HG02852 (cell line): Measurements from ENCODE around the gene EPS8.
A peak's percentile ranks its signal among the peaks of the same experiment; 100 is the strongest.
"Not testable (repeated sequence)": the region's sequence is repeated elsewhere in the genome, so short reads cannot be mapped to it uniquely, and the experiment has no call there.

Experiments
- ATAC-seq: cut with Tn5 transposase; IDR thresholded peaks from one replicate; pipeline ENCODE4 v1.9.1; 2021; ENCODE audit warnings: mild to moderate bottlenecking, moderate library complexity; ENCODE audit not compliant: unreplicated experiment

Gene EPS8

DNA sequence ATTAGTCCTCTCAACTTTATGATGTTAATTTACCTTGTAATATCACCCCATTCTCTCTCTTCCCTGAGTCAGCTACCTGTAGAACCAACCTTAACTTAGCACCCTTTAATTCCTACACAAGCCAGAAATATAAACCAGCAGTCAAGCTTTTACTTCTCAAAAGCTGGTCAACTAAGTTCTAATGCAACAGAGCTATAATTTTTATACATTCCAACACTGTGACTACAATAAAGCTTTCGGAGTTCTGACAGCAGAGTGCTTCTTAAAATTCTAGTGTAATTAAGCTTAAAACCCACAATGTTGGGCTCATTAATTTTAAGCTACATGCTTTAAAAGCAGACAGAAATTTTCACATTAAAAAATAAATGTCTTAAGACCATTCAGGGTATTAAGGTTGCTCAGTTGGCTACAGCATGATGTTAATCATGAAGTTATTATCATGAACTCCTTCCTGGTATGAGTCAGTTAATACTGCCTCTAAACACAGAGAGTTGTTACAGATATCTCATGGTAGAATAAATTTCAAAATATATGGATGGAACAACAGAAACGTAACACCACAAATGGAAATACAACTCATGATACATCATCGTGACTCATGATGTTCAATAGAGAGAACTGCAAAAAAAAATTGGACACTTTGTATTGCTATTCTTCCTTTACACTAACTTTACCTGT, 126.7 kb downstream of the EPS8 start:
- no peak for ATAC-seq

DNA sequence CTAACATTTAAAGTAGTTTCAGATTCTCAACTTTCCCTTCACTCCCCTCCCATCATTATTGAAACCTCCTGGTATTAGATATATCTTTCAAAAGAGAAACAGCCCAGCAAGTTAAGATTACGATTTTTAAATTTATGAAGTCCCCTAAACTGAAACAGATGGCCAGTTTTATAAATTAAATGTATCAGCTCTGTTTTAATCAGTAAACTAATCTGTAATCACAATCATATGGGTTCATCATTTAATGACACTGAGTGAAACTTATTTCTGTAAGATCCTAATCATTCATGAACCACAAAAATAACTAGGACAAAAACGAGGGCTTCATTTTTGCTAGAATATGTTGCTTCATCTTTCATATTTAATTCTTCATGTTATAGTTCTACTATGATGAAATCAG, 137.8 kb downstream of the EPS8 start:
- ATAC-seq: no peak

DNA sequence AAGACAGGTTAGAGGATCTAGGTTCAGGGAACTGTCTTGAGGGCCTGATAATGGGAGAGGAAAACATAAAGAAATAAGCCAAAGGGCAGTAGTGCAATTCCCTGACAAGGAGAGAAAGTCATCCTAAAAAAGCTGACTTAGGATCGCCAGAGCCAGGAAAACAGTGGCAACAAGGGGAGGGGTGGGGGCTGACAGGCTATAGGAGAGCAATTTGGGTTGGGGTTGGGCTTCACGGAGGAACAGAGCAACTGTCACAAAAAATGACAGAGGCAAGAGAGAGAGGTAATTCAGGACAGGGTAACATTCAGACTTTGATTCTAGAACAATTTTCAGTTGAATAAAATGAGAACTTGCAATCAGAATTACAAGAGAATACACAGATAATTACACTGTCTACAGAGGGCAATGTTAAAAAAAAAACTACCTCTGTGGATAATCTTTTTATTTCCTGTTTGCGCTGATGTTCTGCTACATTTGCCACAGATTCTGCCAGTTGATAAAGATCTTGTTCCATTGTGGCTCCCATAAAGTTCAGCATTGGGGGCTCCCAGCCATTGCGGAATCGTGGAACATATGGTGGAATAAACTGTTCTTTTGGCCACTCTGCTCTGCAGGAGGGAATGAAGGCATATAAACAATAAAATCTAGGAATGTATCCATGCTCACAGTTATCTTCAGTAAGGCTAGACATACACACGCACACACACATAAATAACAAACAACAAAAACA, 138.6 kb downstream of the EPS8 start:
- ATAC-seq: no peak

DNA sequence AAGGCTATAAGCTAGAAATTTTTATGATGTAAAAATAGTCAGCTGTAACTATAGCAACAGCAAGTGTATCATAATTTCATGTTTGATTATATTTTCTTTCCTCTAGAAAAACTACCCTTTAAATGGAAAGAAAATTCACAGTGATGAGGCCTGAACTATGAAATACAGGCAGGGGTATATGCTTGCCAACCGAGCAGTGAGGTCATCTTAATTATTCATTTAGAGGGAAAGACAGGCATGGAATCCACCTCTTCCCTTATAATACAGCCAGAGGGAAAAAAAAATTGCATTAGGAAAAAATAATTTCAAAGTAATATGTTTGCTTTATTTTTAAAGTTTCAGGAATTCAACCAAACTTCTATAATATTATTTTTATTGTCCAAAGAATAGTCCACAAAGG, 139.8 kb downstream of the EPS8 start:
- ATAC-seq: no peak

DNA sequence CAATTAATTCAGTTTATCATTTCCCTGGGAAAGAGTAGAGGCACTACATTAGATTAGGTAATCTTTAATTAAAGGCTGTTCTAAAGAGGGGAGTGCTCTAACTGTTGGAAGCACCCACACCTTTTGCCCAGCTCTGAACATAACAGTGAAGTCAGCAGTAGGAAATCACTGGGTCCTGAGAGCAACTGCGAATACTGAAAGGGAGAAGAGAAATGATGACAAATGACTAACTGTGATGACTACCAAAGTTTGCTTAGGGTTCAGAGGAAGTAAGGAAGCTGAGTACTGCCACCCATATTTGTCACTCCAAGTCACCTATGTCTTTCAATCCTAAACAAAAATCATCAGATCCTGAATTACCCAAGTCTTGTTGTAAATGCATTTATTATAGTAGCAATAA, 140.6 kb downstream of the EPS8 start:
- no peak for ATAC-seq

DNA sequence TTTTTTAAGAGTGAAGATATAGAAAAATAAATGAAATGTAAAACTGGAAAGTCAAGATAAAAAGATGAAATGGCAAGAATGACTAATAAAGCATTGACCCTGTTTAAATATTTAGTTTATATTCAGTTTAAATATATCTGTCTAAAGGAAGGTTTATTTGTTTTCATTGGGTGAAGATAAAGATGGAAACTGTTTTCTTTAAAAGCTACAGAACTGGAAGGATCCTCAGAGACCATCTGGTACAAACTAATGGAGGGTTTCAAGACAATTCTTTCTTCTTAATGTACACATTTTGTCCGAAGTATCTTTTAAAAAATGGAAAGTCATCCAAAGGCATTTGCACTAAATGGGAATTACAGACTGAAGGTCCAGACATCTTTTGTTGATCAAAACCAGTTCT, 142.6 kb downstream of the EPS8 start:
- no peak for ATAC-seq

DNA sequence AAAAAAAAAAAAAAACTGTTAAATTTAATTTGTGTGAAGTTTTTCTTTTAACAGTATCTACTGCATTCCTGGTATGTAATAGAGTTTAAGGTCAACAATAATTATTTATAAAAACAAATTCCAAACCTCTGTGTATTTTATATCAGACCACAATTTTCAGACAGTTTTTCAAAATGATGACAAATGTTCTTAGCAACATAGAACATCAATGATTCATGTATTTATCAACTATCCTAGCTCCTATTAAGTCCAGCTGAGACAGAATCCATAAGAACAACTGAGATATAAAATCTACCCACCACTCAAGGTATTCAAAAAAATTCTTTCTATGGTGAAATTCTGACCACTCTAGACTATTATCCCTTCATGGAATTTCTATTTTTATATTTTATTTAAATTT, 144.5 kb downstream of the EPS8 start:
- ATAC-seq: no peak

DNA sequence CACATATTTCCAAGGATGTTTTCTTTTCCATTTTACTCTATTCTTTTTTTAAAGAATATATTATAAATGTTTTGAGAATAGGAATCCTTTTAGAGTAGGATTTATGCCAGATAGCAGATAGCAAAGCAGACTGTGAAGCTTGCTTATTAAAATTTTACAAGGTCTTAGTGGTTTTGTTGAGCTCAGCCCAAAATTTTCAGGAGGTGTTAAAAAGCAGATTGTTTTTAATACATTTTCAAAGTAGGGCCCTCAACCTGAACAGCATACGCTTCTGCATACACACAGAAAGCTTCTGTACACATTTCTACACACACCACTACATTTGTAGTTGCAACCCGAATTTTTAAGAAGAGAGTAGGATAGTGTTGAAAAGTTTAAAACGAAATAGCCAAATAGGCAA, 151.0 kb downstream of the EPS8 start:
- ATAC-seq: no peak

DNA sequence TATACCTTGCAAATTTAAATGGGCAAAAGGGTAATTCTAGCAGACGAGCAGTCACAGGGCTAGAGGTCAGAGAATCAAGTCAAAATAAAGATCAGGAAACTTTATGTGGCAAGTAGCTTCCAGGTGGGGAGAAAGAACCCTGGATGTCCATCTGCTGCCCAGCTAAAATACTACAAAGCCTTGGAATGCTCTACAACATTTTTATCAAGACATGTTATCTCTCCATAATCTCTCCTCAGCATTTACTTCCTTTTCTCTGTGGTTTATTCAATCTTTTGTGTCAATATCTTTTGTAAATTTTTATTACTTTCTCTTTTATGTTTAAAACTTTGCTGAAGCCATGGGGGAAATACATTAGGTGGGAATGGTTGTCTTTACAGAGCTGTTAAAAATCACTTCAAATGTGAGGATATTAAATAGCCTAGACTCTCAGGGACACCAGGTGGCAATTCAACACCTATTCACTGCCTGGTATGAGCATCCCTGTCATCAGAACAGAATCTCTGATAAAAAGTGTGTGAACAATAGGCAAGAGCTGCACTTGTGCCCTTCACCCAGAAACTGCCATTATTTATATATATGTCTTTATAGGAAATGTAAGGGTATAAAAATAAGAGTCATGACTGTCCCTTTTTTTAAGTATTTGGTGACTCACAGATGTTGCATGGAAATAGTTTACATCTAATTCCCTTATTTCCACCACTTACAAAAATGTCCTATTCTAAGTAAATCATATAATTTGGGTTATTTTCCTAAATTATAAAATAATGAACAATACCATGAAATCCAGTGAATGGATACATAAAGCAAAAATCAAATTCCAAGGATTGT, 152.9 kb downstream of the EPS8 start:
- no peak for ATAC-seq

DNA sequence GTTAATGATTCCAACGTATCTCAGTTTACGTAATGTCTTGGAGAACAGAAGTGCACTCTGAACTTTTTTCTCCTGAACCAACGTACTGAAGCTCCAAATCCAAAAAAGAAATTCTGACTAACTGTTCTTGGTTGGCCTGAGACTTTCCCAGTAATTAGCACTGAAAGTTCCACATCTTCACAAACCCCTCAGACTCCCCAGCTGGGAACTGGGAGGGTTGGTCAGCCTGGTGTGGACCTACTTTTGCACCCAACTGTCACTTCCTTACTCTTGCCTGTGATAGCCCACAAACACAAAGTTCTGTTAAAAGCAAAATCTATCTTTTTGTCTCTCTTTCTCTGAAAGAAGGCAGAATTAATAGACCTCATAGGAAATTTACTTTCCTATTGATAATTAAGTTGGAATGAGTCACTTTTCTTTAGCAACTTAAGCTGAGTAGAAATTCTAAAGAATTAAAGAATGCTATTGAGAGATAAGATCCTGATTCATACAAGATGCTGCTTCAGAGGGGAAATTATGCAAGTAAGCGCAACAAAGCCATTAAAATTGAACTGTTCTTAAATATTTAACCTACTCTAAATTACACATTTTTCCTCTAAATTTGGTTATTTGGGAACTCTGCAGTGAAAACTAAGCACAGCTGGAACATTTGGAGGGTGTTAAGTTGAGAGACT, 155.0 kb downstream of the EPS8 start:
- ATAC-seq: no peak

DNA sequence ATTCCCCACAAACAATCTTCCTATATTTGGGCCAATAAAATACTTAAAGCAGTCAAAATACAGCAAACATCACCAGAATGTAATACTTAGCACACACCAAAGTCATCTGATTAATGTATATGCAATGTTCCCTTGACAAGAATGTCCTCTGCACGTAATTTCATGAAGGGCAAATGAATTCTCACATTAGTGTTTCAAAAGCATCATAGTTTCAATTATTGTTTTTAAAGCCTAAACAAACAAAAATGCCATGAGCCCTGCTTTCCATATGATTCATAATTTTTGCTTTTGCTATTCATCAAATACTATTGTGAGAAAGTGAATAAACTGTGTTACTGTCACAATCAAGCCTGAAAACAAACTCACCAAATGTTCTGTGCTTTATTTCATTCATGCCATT, 156.0 kb downstream of the EPS8 start:
- ATAC-seq: no peak

DNA sequence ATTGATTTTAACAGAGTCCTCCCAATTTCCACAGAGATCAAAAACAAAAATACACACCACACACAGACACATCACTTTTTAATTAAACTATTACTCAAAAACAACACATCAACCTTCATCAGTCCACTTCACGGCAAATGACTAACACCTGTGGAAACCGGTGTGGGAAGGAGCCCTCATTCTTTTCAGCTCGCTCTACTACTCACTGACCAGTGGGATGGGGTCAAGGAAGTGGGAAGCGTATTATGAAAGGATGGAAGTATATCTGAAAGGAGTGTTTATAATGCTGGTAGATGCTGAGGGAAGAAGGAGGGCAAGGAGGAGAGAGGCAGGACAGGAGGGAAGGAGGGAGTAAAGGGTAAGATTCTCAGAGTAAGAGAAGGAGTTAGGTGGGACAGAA, 156.5 kb downstream of the EPS8 start:
- ATAC-seq: no peak

DNA sequence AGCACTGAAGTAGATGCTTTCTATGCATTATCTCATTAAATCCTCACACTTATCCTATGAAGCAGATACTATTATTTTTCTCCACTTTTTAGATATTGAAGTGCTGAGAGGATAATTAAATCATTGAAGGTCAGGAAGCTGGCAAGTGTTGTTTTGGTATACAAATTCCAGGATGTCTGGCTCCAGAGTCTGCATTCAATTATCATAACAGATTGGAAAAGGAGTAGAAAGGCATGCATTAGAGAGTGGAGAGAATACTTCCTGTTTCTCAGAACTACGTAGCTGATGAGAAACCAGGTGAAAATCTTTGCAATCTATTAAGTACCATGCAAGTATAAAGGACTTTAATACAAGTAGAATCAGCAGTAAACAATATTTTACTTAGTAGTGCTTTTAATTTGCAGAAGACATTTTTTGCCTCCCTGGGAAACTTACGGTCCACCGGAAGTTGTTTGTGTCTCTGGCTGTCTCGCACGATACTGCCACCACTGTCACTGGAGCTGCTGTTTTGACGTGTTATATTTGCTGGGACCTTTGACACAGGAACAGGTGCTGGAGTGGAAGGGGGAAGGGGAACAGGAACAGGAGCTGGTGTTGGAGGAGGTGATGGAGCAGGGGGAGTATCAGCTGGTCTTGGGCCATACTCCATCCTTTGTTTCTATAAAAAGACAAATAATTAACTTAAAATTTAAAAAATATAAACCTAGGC, 158.0 kb downstream of the EPS8 start:
- ATAC-seq: no peak

DNA sequence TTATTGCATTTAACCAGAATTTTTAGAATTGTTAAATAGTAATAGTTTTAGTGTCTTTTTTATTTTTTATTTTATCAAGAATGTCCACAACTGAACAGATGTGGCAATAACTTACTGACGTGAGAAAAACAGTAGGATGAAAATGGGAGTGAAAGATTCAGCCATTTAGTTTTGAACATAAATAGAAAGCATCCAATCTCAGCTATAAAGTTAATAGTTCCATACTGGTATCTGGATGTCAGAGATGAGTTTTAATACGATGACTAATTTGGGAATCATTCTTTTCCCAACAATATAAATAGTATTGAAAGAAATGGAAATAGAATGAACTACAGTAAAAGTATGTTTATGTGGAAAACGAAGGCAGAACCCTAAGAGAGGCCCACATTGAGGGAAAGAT, 159.4 kb downstream of the EPS8 start:
- no peak for ATAC-seq

DNA sequence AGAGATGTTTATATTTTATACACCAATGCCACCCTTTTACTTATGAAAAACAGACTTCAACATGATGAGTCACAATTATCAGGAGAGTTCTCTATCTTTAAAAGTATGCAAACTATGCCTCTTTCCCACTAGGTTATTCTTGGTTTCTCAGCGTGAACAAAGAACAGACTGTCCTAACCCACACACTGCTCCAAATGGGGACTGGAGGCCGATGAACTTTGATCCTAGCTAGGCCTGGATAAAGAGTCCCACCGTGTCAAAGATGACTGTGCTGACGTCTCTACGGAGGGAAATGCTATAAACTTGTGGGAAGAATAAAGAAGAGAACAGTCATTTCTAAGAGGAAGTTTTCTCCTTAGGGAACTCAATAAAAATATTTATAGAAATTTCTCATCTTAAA, 160.1 kb downstream of the EPS8 start:
- ATAC-seq: peak; percentile 56

DNA sequence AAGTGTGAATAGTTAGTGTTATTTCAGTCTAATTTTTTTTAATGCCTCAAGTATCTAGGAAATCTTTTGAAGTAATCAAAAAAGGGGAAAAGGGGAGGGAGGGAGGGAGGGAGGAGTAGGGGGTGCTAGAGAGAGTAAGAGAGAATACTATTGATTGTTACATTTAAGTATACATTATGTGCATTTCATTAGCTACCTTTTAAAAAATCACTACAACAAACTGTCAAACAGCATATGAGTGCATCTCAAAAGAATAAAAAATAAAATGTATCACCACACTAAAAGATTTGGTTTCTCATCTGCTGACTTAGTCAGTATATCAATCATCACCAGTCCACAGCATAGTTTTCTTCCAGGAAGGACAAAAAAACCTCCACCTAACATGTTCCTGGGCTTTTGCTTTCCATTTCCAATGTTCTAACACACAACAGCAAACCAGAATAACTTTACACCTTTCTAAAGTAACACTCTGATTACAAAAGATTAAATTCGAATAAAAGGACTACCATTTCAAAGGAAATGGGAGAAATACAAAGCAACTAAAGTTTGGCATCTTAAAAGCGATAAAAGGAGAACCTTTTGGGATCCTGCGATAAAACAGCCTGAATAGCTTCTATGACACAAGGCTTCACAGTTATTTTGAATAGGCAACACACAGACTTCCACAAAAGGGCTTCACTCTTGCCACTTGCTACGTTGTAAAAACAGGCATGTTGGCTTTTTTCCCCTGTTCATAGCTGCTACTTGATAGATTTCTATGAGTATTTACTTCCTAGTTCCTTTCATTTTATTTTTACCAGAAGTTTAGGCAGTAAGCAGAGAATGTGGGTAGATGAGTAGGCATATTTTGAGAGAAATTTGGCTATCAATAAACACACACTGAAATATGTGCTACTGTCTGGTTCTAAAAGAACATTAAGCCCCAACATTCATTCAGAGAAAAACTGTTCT, 160.9 kb downstream of the EPS8 start:
- no peak for ATAC-seq

DNA sequence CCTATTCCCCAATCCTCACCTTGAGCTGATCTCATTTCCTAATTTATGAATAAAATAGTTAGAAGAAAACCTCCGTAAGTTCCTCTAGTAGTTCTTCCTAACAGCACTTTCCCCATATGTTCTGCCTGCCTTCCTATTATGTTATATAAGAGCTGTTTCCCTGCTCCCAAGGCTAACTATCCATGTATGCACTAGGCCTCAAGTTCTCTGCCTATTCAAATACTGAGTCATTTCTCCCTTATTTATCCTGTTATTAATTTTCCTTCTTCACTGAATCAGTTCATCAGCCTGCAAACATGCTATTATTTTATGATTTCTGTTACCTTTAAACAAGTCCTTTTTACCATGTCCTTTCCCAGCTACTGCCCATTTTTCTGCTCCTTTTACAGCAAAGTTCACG, 164.1 kb downstream of the EPS8 start:
- ATAC-seq: no peak

DNA sequence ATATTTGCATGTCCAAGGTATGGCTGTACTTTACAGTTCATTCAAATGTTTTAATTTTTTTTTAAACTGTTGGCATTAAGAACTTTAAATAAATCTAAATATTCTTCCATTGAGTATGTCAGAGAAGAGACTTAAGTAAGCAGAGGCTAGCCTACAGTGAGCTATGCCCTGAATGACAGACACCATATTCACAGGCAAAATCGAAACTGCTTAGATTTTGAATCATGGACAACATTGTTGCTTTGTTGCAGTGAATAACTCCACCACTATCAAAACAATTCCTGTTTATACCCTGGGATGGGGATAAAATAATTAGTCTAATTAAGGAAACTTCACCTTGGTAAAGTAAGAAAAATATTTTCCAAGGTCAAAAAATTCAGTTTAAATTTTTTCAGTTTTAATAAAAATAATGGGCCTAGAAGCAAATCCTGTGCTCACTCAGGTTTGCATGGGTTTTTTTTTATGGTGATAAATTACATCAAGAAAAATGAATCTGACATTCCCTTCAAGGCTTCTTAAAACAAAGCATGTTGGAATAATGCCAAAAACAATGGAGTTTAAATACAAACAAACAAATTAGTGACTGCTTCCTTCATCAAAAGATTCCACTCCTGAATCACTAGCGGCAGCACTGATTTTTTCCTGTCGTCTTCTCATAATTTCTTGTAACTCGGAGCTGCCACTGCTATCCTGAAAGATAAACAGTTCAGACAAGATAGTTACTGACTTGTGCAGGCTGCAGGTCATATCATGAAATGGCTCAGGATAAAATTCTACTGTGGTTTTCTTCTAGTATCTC, 168.2 kb downstream of the EPS8 start:
- no peak for ATAC-seq

DNA sequence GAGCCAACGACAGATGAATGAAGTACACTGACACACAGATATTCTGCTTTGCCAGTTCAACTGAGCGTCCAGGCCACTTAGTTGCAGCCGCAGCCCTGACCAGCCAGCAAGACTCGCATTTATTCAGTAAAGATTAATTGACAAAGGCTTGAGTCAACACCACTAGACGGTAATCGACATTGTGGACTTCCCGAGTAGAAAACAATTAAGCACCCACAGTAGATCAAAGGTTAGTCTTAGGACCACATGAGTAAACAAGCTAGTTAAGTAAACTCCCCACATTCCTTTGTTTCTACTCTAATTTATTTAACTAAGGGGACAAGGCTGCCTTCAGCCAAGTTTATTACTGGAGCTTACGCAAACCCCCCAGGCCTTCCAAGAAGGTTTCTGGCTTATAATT, 172.7 kb downstream of the EPS8 start:
- ATAC-seq: not testable (repeated sequence)
